ENCODE results near the gene FSIP1.

Gene FSIP1

DNA sequence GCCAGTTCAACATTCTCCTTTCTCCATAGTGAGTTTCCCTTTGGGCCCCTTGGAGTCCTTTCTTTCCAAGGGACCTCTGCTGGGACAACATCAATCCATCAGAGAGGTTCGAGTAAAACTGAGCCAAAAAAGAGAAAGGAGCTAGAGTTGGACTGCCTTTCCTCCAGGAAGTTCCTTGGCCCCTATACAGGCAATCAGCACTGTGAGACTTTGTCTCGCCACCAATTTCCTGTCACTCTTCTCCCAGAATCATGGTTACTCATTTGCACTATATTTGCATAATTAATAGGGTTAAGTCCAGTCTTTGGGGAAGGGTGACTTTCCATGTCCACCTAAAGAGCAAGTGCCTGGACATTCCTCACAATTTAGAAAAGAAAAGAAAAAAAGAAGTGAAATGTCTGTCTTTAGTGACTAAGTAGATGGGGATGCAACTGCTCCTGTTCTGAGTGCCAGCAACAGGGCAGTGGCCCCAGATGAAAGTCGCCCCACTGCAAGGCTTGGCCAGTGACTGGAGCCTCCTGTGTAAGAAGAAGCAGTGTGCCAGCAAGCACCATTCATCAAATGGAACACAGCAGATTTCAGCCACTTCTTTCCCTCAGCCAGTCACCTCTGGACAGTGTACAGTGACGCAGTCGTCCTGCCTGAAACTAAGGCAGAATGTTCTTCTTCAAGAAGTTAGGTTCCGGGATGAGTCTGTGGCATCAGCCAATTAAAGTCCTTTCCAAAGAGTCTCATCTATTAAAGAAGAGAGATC, 91.6 kb downstream of the FSIP1 start:
- in situ Hi-C loops (cut with HindIII; ENCODE audit: low sequenced_read_pairs) = no loop called here

DNA sequence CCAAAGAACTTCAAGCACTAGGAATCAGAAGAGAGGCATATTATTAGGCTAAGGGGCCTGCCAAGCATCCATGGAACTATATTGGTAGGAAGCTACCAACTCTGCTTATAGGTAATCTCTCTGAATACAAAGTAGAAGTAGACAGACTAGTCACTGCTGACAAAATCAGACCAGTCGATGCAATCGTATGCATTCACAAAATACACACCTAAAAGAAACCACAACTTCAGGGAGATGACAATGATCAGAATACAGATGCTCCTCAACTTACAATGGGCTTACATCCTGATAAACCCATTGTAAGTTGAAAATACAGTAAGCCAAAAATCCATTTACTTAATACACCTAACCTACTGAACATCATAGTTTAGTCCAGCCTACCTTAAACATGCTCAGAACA, 94.7 kb downstream of the FSIP1 start:
- in situ Hi-C loops (cut with HindIII; ENCODE audit: low sequenced_read_pairs) = no loop called here

DNA sequence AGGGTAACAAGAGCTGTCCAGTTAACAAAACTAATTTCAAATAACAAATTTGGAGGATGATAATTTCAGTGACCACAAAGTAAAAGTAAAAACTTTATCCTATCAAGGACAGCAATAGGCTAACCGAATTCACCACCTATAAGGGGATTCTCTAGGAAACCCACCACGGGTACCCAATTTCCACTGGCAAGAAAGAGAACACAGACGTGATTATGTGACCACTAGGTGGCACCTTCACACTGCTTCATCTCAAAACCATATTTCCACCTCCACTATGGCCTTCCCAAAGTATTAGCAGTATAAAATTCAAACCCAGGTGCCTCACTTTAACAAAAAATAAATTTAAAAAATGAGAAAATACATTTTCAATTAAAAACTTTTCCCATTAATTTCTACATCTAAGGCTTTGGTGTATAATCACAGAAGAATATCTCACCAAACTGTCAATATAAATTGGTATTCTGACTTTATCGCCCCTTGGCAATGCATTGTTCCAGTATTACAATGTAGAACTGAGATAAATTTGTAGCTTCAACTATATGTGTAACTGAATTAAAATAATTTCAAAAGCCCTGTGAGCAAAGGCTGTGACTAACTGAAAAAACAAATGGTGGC, 96.5 kb downstream of the FSIP1 start:
- in situ Hi-C loops (cut with HindIII; ENCODE audit: low sequenced_read_pairs) = no loop called here

DNA sequence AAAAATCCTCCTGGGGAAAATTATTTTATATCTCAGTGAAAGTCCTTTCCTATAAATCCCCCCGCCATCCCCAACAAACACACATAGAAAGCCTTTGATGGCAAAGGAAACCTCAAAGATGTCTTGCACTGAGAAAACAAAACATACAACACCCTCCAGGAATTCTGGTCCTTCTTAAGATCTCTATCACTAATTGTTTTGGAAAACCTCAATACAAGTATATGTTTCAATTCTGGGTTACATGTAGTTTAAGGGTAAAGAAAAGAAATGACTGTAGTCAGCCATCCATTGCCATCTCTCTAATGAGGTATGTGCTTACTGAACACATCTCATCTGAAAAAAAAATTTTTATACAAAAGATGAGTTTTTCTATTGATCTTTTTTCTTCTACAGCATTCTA, 97.3 kb downstream of the FSIP1 start:
- in situ Hi-C loops (cut with HindIII; ENCODE audit: low sequenced_read_pairs) = no loop called here

DNA sequence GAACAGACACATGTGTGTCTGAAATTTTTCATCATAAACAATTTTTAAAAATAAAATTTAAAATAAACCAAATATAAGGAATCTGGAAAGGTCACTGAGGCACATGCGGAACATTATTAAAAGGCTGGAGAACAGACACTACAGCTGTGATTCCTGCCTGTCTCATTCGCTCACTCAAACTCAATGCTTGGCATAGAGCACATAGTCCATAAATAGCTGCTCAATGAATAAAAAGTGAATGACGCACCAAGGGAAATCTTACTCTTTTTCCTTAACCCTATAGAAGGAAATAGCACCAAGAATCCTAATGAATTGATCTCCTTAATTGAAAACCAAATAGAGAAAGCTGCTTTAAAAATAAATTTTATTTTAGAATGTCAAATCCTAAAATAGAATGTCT, 98.4 kb downstream of the FSIP1 start:
- in situ Hi-C loops (cut with HindIII; ENCODE audit: low sequenced_read_pairs) = no loop called here

DNA sequence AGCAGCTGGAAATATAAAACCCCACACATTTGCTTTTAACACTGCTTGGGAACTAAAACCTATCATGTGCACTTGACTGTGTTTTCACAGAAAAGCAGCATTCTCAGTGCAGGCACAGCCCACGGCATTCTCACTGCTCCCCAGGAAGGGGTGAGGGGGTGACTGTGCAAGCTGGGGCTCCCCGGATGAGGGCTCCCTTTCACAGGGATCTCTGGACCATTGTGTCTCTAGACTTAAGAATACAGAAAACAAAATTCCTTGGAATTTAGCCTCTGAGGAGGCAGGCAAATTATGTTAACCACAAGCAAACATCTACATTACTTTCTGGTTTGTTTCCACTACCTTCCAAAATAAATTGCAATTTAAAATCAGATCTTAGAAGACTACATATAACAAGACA, 100.3 kb downstream of the FSIP1 start:
- in situ Hi-C loops (cut with HindIII; ENCODE audit: low sequenced_read_pairs) = no loop called here

DNA sequence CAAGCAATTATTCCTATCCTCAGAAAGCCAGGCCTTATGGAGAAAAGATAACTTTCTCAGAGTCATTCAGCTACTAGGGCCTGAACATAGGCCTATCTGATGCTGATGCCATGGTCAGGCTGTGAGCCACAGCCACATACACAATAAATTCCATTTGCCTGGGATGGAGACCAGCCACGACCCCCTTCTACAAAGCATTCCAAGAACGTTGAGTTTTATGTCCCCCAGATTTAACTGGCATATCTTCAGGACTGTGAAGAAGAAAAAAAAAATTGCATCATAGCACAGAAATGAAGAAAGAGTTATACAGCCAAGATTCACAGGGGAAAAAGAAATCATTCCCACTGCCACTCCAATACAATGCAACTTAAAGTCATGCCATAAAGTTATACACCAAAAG, 101.8 kb downstream of the FSIP1 start:
- in situ Hi-C loops (cut with HindIII; ENCODE audit: low sequenced_read_pairs) = no loop called here

DNA sequence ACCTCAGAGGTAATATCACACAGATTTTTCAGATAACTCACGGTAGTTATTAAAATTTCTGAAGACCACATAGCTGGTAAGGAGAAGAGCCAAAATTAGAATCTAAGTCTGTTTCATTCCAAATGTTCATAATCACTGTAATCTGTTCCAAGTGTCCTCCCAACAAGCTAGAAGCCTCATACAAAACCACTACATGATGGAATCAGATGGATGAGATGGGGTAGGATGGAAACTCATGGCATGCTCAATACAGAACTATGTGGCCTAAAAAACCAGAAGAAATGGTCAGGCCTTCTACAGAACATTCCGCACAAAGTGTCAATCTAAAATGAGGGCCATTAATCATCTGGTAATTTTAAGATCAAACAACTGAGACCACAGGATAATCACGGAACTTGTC, 110.0 kb downstream of the FSIP1 start:
- in situ Hi-C loops (cut with HindIII; ENCODE audit: low sequenced_read_pairs) = no loop called here

DNA sequence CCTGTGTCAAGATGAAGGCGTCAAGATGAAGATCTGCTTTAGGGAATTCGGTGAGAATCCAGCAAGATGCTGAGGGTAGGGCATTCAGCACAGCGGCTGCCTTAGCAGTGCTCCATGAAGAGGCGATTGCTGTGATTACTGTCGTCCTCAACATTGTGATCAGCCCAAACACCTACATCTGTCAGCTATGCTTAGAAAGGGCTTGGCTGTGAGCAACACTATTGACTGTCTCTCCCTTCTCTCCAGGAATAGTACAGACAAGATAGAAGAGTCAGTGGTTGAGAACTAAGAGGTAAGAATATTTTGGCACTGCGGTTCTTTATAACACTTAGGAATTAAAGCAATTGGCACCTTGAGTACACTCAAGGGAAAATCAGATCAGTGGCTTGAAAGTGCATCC, 110.5 kb downstream of the FSIP1 start:
- in situ Hi-C loops (cut with HindIII; ENCODE audit: low sequenced_read_pairs) = no loop called here

DNA sequence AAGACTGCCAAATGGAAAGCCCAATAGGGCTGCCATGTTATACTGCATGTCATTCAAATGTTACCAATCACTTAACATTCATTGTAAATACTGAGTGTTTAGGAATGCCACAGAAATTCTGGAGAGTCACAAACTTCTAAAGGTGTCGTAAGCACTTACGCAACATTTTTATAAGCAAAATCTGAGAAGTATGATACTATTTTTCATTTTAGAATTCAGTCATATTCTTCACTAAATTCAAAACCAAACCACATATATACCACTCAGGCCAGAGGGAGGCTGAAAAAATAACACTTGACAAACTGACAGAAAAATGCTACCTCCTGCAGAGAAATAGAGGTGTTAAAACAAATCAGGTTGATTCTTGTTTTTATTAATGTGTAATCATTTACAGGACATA, 112.0 kb downstream of the FSIP1 start:
- in situ Hi-C loops (cut with HindIII; ENCODE audit: low sequenced_read_pairs) = no loop called here

DNA sequence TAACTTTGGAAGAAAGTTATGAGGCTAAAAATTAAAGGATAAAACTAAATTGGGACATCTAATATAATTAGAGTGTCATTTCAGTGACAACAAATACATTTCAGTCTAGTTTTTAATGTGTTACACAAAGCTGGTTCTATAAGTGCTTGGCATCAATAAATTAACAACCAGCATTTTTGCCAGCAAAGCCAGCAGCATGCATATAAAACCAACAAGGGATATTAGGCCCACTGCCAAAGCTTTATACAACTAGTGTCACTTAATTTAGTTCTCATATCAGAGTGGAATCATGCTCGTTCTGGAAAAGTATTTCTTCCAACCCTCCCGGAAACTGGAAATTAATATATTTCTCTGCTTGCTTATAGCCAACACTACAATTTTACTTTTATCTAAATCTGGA, 113.0 kb downstream of the FSIP1 start:
- in situ Hi-C loops (cut with HindIII; ENCODE audit: low sequenced_read_pairs) = loop anchor here (5.0 kb wide), 1 partner anchor 62 kb away; no protein-coding TSS in a partner anchor

DNA sequence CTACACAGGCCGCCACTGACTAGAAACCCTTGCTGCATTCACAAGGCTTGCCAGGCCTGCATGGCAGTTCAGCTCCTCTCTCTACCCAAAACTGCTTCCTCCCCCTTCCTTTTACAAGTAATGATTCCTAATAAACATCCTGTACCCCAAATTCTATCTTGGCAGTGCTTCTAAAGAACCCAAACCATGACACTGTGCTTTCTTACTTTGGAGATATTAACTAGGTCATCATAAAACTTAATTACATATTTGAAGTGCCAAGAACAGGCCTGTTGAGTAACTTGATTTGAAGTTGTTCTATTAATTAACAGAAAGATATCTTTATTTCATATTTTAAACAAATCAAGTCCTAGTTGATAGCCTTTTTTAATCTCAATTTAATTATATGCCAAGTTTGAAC, 113.4 kb downstream of the FSIP1 start:
- in situ Hi-C loops (cut with HindIII; ENCODE audit: low sequenced_read_pairs) = loop anchor here (5.0 kb wide), 1 partner anchor 62 kb away; no protein-coding TSS in a partner anchor

DNA sequence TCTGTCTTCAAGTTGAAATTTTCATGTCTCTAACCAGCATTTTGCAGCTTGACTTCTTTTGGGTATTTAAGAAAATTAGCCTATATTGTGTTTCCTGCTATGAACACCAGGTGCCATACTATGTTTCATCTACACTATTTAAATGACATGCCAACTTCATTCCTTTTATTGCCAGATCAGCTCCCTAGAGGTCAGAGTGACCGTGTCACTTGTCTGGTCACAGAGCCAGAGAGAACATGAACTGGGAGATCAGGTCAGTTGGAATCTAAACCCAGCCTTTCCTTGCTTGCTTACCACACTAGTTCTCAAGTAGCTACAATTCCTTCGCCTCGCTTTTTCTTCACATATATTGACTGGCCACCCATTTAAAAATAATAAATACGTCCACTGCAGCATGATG, 114.2 kb downstream of the FSIP1 start:
- in situ Hi-C loops (cut with HindIII; ENCODE audit: low sequenced_read_pairs) = loop anchor here (5.0 kb wide), 1 partner anchor 61 kb away; no protein-coding TSS in a partner anchor

DNA sequence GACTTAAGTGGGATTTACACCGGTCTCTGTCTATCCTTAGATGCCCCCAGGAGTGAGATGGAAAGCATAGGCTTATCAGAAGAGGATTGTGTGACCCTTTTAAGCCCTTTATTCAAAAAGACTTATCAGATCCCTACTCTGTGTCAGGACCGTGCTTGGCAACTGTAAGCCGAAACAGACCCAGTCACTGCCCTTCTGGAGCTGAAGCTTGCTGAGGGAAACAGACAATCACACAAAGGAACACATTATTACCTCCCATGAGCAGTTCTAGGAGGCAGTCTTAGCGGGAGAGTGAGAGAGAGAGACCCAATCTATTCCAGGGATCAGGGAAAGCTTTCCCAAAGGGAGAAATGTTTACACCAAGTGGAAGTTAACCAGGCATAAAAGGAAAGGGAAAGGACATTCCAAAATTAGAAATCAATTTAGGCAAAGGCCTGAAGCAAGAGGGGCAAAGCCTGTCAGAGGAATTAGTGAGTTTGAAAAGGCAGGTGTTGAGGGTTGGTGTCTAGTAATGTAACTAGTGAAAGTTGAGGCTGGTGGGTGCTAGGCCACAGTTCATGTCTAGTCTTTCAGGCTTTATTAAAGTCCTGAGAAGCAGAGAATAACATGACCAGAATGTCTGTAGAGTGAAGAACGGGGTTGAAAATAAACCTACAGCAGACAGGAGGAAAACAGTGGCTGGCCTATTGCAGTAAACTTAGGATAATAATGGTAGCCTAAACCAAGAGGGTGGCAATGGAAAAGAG, 115.1 kb downstream of the FSIP1 start:
- in situ Hi-C loops (cut with HindIII; ENCODE audit: low sequenced_read_pairs) = loop anchor here (5.0 kb wide), 1 partner anchor 60 kb away; no protein-coding TSS in a partner anchor

DNA sequence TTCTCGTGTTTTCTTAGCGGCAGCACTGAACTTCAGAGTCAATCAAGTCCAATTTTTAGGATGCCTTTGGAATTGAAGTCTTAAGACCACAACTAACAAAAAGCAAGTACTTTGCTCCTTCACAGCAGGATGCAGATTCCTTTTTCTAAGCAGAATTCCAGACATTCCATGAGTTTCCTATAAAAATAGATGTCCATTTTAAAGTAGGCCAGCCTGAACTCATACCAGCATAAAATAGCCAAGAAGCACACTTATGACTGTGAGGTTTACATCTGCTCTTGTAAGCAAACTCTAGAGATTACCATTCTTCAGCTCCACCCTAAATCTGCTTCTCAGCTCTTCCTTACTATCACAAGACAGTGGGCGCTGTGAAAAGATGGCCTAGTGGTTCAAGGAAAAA, 116.0 kb downstream of the FSIP1 start:
- in situ Hi-C loops (cut with HindIII; ENCODE audit: low sequenced_read_pairs) = loop anchor here (5.0 kb wide), 1 partner anchor 59 kb away; no protein-coding TSS in a partner anchor

DNA sequence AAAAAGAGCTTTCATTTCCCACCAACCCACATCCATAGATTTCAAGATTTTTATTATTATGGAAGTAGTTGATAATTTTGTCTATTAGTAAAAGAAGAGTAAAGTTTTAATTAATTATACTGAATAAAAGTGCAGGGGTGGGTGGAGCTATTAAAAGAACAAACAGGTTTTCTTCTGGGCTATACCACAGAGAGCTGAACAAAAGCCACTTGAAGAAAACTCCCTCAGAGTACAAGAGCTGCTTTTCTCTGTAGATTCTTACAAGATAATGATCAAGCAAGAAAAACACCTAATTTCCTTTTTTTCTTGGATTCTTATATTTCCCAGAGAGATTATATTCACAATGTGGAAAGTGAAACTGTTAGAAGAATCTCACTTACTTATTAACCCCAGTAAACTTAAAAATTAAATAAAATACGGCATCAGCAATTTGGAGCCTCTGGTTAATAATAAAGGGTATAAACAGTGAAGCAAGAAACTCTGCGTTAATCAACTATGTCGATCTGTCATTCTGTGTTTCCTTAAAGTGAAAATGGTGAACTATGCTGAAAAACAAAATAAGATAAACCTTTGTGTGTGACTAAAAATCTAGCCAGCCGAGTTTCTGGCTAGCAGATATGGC, 116.9 kb downstream of the FSIP1 start:
- in situ Hi-C loops (cut with HindIII; ENCODE audit: low sequenced_read_pairs) = loop anchor here (5.0 kb wide), 1 partner anchor 58 kb away; no protein-coding TSS in a partner anchor

DNA sequence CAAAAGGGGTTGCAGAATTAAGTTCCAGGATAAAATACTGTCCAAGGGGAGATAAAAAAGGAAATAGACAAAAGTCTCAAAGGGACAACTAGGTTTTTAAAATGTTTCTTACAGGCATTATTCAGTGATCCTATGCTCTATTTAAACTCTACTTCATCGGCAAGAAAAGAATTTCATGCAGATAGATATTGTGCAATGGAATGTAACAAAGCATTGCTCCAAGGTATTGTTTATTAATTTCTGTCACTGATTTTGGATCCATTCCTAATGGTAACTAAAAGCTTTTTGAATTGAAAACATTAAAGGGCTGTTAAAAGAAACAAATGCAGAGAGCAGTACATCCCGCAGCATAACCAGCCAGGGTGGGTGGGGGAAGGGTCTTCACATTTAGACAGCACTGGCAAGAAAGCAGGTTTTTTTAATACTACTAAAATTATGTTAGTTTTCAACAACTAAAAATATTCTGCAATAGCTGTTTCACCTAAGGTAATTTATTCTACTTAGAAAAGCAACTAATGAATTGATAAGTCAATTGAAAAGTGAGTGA, 118.9 kb downstream of the FSIP1 start:
- in situ Hi-C loops (cut with HindIII; ENCODE audit: low sequenced_read_pairs) = no loop called here

DNA sequence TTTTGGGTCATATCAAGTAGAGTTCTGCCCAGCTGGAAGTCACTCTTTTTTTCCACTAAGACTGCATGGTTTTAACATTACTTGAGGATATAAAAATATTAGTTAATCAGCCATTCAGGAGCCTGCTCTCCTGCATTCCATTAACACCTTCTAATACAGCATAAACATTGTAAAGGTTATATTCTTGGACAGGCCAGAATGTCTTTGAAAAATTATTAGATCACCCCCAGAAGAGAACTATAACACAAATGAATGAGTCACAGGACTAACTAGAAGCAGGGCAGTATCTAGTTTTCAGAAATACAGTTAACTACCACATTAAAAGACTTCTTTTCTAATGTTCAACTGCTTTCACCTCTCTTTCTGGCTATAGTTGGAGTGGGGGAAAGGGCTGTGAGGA, 120.9 kb downstream of the FSIP1 start:
- in situ Hi-C loops (cut with HindIII; ENCODE audit: low sequenced_read_pairs) = no loop called here

DNA sequence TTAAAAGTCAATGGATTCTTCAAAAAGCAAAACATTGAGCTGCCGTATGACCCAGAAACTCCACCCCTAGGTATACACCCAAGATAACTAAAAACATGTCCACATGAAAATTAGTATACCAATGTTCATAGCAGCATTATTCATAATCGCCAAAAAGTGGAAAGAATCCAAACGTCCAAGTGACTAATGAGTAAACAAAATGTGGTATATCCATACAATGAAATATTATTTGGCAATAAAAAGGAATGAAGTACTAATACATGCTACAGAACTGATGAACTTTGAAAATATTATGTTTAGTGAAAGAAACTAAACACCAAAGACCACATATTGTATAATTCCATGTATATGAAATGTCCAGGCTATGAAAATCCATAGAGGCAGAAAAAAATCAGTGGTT, 123.9 kb downstream of the FSIP1 start:
- in situ Hi-C loops (cut with HindIII; ENCODE audit: low sequenced_read_pairs) = no loop called here

DNA sequence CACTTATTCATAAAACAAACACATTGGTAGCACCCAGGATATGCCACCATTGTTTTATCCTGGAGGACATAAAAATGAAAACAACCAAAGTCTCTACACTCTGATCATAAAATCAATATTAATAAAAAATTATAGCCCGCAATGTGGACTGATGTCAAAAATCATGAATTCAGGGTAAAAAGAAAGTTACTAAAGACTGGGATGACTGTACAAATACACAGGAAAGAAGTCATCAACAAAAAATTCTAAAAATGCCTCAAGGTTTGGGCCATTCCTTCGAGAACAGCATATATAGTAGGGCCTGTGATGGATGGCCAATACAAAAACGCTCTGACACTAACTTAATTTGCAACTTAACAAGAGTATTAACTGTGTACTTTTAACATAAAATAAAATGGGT, 125.0 kb downstream of the FSIP1 start:
- in situ Hi-C loops (cut with HindIII; ENCODE audit: low sequenced_read_pairs) = no loop called here

DNA sequence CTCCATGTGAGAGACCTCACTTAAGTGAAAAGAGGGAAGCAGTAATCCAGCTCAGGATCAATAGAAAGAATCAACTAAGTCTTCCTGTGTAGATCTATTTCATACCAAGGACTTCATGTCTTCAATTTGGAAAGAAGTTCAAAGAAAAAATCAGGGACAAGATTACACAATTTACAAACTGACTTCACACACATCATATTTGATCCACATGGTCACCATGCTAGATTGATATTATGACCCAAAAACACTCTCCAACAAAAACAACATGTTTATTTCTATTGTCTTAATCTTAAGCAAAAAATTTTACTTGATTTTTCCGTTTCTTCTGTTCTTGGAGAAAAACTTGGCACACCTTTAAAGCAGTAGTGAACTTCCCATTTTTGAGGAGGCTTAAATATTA, 125.5 kb downstream of the FSIP1 start:
- in situ Hi-C loops (cut with HindIII; ENCODE audit: low sequenced_read_pairs) = no loop called here

All from endothelial cell of hepatic sinusoid (primary cell).